BLaER1 (cell line): Measurements from ENCODE around the gene CCN2.

ENCODE experiments used
- H3K27ac ChIP-seq: shearing (Covaris generic); formaldehyde crosslinking; 2 replicates; pipeline ENCODE4 v1.8.1; 2022
- H3K27me3 ChIP-seq: shearing (Covaris generic); formaldehyde crosslinking; 2 replicates; pipeline ENCODE4 v1.8.1; 2022
- H3K36me3 ChIP-seq: shearing (Covaris generic); formaldehyde crosslinking; 2 replicates; pipeline ENCODE4 v1.8.1; 2022
- H3K4me1 ChIP-seq: shearing (Covaris generic); formaldehyde crosslinking; 2 replicates; pipeline ENCODE4 v1.8.1; 2022
- H3K4me2 ChIP-seq: shearing (Covaris generic); formaldehyde crosslinking; 2 replicates; pipeline ENCODE4 v1.8.1; 2022
- H3K4me3 ChIP-seq: shearing (Covaris generic); formaldehyde crosslinking; 2 replicates; pipeline ENCODE4 v1.8.1; 2022
- H3K9ac ChIP-seq: shearing (Covaris generic); formaldehyde crosslinking; 2 replicates; pipeline ENCODE4 v1.8.1; 2022
- H3K9me3 ChIP-seq: shearing (Covaris generic); formaldehyde crosslinking; 2 replicates; pipeline ENCODE4 v1.8.1; 2022
- H4K20me1 ChIP-seq: shearing (Covaris generic); formaldehyde crosslinking; 2 replicates; pipeline ENCODE4 v1.8.1; 2022
- Cebpa-rat ChIP-seq: shearing (Covaris generic); IDR thresholded peaks from 2 replicates; pipeline ENCODE4 v1.8.1; 2022

Gene CCN2

DNA sequence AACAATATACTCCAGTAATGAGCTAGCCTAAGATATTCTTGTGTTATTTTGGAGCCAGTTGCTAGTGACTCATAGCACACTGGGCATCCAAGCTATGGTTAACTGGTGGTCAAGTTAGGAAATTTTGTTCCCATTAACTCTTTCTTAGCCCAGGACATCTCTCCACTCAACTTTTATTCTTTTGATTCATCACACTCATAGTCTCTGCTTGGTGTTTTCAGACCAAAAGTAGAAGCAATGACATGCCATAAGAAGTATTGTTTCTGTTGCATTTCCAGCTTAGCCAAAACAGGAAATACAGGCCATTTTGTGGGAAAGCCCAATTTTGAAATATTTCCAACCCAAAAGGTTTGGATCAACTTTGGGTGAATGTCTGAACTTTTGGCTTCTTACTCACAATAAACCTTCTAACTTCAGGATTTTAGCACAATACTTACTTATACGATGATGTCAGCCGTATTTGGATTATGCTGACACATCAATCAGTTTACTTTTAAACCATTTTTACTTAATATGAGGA lies 31.6 kb upstream of the CCN2 start:
- Histone ChIP-seq H3K9me3 (no peaks in the 10 kb centered on the region; the same call in 1 of the 2 replicates), H3K4me1 (peaks cover 9% of the 10 kb centered on the region; the same call in 1 of the 2 replicates), H3K27ac (no peak overlapping the region), H3K9ac (no peak overlapping the region), H3K36me3 (no peaks in the 10 kb centered on the region), H4K20me1 (no peaks in the 10 kb centered on the region), H3K4me3 (no peak overlapping the region), H3K4me2 (no peak overlapping the region), H3K27me3 (no peaks in the 10 kb centered on the region)
- no peak for TF ChIP-seq Cebpa-rat

DNA sequence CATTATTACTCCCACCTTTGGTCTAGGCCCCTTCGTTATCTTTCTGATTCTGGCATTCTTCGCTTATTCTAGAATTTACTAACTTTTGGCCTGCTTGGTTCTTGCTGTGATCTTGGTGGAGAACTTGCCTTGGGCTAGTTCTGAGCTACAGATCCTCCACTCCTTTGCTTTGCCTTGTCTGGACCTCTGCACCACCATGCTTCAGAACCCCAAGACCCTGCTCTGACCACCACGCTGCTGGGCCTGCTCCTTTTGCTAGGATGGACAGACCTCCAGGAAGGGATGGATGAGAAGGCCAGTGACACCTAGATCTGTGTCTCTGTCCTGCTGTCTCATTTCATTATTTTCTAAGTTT lies 30.4 kb upstream of the CCN2 start:
- Histone ChIP-seq H3K4me3 (no peak overlapping the region), H3K27me3 (no peaks in the 10 kb centered on the region), H3K36me3 (no peaks in the 10 kb centered on the region), H3K9me3 (no peaks in the 10 kb centered on the region), H3K4me2 (peak overlapping the region; percentile 4; the same call in 1 of the 2 replicates), H3K4me1 (peaks cover 9% of the 10 kb centered on the region; the same call in 1 of the 2 replicates), H4K20me1 (no peaks in the 10 kb centered on the region), H3K9ac (no peak overlapping the region), H3K27ac (no peak overlapping the region)
- no peak for TF ChIP-seq Cebpa-rat

DNA sequence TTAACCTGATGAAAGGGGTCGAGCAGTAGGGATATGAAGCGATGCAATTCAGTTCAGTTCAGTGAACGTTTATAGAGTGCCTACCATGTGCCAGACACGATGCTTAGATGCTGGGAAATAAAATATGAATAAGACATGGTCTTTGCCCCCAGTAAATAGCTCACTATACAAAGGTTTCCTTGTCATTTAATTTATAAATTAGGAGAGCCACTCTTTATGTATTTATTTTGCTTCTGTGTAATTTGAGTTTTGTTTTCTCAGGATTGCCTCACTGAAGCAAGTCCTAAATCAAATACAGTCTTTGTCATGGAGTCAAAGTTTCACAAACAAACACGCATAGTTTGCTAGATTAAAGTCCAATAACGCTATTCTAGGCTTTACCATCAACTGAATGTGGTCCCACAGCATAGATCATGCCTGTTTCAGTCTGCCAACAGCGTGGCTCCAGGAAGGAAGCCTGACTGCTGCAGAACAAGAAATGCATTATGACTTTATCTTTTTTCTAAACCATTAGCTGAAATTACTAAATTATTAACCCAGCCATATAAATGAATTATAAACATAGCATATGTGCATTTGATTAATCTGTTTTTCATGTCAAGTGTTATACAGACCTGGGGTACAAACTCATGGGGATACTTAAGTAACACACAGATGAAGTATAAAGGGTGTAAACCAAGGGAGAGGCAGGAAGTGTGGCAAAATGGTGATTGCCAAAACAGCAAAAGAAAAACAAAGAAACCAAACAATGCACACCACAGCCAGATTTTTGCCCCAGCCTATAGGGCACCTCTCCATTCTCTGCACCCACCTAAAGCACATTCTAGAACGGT lies 29.8 kb upstream of the CCN2 start:
- peak overlapping the region; percentile 4; the same call in 1 of the 2 replicates for H3K4me2 ChIP-seq
- H3K4me1 ChIP-seq: peaks cover 9% of the 10 kb centered on the region; the same call in 1 of the 2 replicates
- no peak overlapping the region for H3K4me3 ChIP-seq
- H4K20me1 ChIP-seq: no peaks in the 10 kb centered on the region
- H3K27ac ChIP-seq: no peak overlapping the region
- no peak overlapping the region for H3K9ac ChIP-seq
- no peaks in the 10 kb centered on the region for H3K27me3 ChIP-seq
- TF ChIP-seq Cebpa-rat: no peak
- H3K9me3 ChIP-seq: no peaks in the 10 kb centered on the region
- H3K36me3 ChIP-seq: no peaks in the 10 kb centered on the region

DNA sequence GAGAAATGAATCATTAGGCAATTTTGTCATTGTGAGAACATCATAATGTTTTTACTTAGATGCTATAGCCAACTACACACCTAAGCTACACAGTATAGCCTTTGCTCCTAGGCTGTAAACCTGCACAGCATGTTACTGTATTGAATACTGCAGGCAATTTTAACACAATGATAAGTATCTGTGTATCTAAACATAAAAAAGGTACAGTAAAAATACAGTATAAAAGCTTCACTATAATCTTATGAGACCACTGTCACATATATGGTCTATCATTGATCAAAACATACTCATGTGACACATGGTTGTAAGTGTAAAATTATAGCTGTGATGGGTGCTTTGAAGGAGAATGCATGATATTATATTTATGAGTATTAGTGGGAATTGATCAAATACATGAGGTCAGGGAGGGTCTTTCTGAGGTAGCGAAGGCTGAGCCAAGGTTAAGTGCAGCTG lies 29.2 kb upstream of the CCN2 start:
- Histone ChIP-seq H4K20me1 (no peaks in the 10 kb centered on the region), H3K9ac (no peak overlapping the region), H3K27ac (no peak overlapping the region), H3K4me1 (peaks cover 9% of the 10 kb centered on the region; the same call in 1 of the 2 replicates), H3K36me3 (no peaks in the 10 kb centered on the region), H3K4me3 (no peak overlapping the region), H3K9me3 (no peaks in the 10 kb centered on the region), H3K4me2 (no peak overlapping the region), H3K27me3 (no peaks in the 10 kb centered on the region)
- TF ChIP-seq Cebpa-rat: no peak

DNA sequence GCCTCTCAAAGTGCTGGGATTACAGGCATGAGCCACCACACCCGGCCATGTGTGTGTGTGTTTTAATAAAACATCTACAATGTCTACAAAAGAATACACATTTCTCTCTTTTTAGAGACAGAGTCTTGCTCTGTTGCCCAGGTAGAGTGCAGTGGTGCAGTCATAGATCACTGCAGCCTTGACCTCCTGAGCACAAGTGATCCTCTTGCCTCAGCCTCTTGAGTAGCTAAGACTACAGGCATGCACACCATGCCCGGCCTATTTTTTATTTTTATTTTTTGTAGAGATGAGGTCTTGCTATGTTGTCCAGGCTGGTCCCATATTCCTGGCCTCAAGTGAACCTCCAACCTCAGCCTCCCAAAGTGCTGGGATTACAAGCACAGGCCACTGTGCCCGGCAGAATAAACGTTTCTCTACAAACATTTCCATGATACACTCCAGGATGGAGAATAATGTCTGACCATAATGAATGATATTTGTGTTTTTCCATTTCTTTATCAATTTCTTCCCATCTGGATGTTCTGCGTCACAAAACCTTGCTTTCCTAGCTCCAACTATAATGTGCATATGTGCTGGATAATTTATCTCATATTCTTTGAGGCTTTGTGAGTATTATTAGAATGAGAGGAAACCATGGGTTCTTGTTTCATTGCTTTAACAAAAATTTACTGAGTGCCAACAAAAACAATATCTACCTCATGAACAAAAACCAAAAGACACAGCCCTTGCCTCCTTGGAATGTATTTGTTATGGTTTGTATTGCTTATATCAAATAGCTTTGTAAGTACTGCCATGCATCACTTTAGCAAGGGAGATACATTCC lies 28.6 kb upstream of the CCN2 start:
- Histone ChIP-seq H3K27me3 (no peaks in the 10 kb centered on the region), H3K4me1 (peaks cover 9% of the 10 kb centered on the region; the same call in 1 of the 2 replicates), H4K20me1 (no peaks in the 10 kb centered on the region), H3K27ac (no peak overlapping the region), H3K4me2 (no peak overlapping the region), H3K9me3 (no peaks in the 10 kb centered on the region), H3K36me3 (no peaks in the 10 kb centered on the region), H3K9ac (no peak overlapping the region), H3K4me3 (no peak overlapping the region)
- no peak for TF ChIP-seq Cebpa-rat

DNA sequence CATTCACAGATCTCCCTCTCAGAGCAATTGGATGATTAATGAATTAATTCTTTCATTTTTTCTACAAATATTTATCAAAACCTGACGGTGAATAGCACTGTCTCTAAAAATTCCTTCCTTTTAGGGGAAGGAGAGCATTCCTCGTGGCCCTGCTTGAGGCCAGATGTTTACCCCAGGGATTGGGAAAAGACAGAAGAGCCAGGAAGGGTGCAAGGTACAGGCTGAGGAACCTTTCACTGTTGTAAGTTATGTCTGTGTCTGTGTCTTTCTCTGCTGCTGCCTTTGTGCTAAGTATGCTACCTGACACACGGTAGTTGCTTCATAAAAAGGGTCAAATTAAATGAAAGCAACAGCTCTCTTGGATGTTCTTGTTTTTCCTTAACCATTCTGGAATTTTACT lies 27.4 kb upstream of the CCN2 start:
- Histone ChIP-seq H3K27ac (no peak overlapping the region), H3K9ac (no peak overlapping the region), H3K4me1 (peaks cover 9% of the 10 kb centered on the region; the same call in 1 of the 2 replicates), H3K36me3 (no peaks in the 10 kb centered on the region), H3K4me3 (no peak overlapping the region), H3K9me3 (no peaks in the 10 kb centered on the region), H3K4me2 (no peak overlapping the region), H3K27me3 (no peaks in the 10 kb centered on the region), H4K20me1 (no peaks in the 10 kb centered on the region)
- no peak for TF ChIP-seq Cebpa-rat

DNA sequence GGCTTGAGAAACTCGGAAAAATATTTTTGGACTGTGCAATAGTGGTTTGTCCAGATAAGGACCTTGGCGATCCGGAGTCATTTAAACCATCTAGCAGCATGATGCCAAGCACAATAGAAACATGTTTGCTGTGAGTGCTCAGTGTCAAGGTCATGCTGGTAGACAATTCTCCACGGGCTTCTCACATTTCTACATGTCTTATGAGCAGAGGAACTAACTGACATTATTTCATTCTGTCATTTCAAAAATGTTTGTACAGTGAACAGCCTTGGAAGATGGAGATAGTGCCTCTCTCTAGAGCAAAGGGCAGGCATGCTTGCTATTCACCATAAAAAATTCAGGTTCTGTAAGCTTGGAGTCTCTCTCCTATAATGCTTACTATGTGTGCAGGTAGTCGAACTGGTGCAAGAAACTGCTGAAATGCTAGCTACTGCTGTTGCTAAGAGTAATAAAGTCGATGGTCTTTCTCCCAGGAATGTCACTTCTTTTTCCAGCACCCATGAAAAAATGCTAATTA lies 25.4 kb upstream of the CCN2 start:
- no peak overlapping the region for H3K4me3 ChIP-seq
- TF ChIP-seq Cebpa-rat: no peak
- no peaks in the 10 kb centered on the region for H4K20me1 ChIP-seq
- no peaks in the 10 kb centered on the region for H3K9me3 ChIP-seq
- no peaks in the 10 kb centered on the region for H3K27me3 ChIP-seq
- H3K9ac ChIP-seq: no peak overlapping the region
- no peaks in the 10 kb centered on the region for H3K36me3 ChIP-seq
- H3K4me1 ChIP-seq: peaks cover 8% of the 10 kb centered on the region; the same call in 1 of the 2 replicates
- H3K4me2 ChIP-seq: no peak overlapping the region
- no peak overlapping the region for H3K27ac ChIP-seq

DNA sequence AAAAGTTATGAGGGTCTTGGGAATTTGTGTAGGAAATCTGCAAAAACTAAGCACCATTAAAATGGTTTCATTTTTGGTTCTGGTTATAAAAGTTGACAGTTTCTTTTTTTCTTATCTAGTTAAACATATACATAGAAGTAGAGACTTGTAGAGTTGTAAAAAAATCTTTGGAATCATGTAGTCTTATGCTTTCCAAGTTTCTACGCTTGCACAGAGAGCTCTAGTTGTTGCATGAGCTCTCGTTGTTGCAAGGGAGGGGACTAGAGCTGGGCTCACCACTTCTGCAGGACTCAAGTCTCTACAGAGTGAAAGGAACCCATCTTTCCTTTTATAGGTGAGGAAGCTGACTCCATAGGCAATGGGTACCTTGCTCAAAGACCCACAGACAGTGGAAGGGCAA lies 21.6 kb upstream of the CCN2 start:
- Histone ChIP-seq H3K4me3 (no peak overlapping the region), H3K36me3 (no peaks in the 10 kb centered on the region), H3K27ac (no peak overlapping the region), H3K9ac (no peak overlapping the region), H3K4me1 (no peaks in the 10 kb centered on the region), H3K9me3 (no peaks in the 10 kb centered on the region), H3K27me3 (no peaks in the 10 kb centered on the region), H4K20me1 (no peaks in the 10 kb centered on the region), H3K4me2 (no peak overlapping the region)
- no peak for TF ChIP-seq Cebpa-rat

DNA sequence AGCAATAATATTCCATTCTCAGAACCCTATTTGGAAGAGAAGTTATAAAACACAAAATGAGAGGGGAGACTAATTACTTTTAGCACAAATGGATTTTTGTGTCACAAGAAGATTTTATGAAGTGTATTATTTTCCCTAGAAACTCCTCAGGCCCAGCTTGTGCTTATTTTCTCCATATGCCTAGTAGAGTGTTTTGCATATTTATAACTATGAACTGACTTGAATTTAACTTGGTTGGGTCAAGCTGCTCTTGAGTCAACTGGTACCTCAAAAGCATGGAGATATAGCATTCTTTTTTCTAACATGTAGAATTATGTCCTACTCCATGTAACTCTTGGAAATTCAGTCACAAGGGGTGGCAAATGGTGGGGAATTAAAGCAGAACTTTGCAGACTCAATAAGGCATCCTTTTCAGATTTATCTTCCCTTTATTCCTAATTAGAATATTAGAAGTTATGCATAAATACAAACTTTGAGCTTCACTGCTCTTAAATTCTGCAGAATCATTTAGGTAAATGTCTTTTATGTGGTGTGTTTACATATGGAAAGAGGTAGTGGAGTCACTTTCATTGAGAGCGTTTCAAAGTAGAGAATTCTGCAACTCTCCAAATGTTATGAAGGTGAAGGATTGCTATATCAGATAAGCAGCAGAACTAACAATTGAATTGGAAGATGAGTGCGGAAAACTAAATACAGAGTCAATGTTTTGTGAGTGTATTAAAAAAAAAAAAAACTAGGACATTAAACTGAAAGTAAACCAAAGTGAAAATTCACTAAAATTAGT lies 19.1 kb upstream of the CCN2 start:
- Histone ChIP-seq H3K9me3 (no peaks in the 10 kb centered on the region), H4K20me1 (no peaks in the 10 kb centered on the region), H3K27ac (no peak overlapping the region), H3K4me3 (no peak overlapping the region), H3K9ac (no peak overlapping the region), H3K27me3 (no peaks in the 10 kb centered on the region), H3K4me1 (no peaks in the 10 kb centered on the region), H3K36me3 (no peaks in the 10 kb centered on the region), H3K4me2 (no peak overlapping the region)
- TF ChIP-seq Cebpa-rat: no peak
